ENCODE results near the gene KCNG2. TPM values are rescaled to one million over a fixed set of nuclear protein-coding genes. Genes with fewer than 3 reads are reported as not detected.

KCNG2 gene
- total and polyA plus RNA-seq, 12 donors: 0.06 to 2.9 (median 0.50) TPM; not detected in 3

DNA sequence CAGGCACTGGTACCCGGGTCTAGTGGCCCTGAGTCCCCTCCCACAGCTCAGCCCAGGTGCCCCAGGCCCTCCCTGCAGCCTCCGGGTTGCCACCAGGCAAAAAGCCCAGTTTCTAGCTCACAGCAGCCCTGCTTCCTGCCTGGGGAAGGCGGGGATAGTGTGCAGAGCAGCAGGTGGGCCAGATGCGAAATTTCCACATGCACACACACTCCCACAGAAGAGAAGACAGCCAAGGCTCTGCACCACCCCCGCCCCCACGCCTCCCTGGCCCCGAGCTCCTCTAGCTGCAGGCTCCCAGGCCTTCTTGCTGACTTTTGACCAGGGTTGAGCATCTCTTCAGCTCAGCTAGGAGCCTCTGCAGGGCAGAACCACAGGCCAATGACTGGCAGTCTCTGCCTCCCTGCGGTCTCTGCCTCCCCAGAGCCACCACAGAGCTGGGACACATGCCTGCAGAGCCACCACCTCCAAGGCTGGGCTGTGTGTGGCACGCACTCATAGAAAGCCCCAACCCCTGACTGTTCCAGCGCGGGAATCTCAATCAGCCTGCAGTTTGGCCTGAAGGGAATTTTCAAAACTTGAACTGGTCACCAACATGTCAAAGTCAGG lies 146.5 kb downstream of the KCNG2 start:
- Histone ChIP-seq H3K9me3 (replicated peaks in 1 of 3) (no peaks in the 10 kb centered on the region), H3K36me3 (replicated peaks in 1 of 2) (peaks cover 0 to 21% of the 10 kb centered on the region in 2 donors), H3K27ac (peak overlapping the region in 1 of 5 donors; percentile 69), H3K4me3 (no peak overlapping the region), H3K4me1 (replicated peaks in 1 of 2) (peaks cover 3 to 24% of the 10 kb centered on the region in 2 donors), H3K27me3 (no peaks in the 10 kb centered on the region)
- 60 to 78% (median 73%) methylated on average over 2 to 11 of the region's 11 CpGs for WGBS, 4 donors
- peak in 3 of 7 donors; percentile 16 to 46 (median 17) for DNase-seq
- TF ChIP-seq, protein P1, sequence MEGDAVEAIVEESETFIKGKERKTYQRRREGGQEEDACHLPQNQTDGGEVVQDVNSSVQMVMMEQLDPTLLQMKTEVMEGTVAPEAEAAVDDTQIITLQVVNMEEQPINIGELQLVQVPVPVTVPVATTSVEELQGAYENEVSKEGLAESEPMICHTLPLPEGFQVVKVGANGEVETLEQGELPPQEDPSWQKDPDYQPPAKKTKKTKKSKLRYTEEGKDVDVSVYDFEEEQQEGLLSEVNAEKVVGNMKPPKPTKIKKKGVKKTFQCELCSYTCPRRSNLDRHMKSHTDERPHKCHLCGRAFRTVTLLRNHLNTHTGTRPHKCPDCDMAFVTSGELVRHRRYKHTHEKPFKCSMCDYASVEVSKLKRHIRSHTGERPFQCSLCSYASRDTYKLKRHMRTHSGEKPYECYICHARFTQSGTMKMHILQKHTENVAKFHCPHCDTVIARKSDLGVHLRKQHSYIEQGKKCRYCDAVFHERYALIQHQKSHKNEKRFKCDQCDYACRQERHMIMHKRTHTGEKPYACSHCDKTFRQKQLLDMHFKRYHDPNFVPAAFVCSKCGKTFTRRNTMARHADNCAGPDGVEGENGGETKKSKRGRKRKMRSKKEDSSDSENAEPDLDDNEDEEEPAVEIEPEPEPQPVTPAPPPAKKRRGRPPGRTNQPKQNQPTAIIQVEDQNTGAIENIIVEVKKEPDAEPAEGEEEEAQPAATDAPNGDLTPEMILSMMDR (IDR thresholded peaks at IDR 0.05): no peak
- no peak for TF ChIP-seq POLR2A (IDR thresholded peaks at IDR 0.05)
- intact Hi-C loops (cut with DNase I): no loop called here

DNA sequence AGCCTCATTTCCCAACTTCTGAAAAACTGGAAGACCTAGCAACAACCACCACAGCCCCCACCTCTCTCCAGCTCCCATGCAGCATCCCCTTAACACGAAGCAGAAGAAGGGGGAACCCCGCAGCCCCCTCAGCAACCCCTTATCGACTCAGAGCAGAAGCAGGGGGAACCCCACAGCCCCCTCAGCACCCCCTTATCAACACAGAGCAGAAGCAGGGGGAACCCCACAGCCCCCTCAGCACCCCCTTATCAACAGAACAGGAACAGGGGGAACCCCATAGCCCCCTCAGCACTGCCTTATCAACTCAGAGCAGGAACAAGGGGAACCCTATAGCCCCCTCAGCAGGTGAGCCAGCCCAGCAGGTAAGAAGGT lies 147.0 kb downstream of the KCNG2 start:
- Histone ChIP-seq H3K4me3 (no peak overlapping the region), H3K9me3 (replicated peaks in 1 of 3) (no peaks in the 10 kb centered on the region), H3K4me1 (replicated peaks in 1 of 2) (peaks cover 6 to 29% of the 10 kb centered on the region in 2 donors), H3K27me3 (no peaks in the 10 kb centered on the region), H3K27ac (peak overlapping the region in 1 of 5 donors; percentile 69), H3K36me3 (replicated peaks in 1 of 2) (peaks cover 0 to 21% of the 10 kb centered on the region in 2 donors)
- TF ChIP-seq POLR2A (IDR thresholded peaks at IDR 0.05): no peak
- TF ChIP-seq, protein P1 (IDR thresholded peaks at IDR 0.05): no peak
- intact Hi-C loops (cut with DNase I): no loop called here
- peak in 1 of 7 donors; percentile 17 for DNase-seq
- WGBS, 4 donors: 68 to 90% (median 76%) methylated on average over 3 of the region's 3 CpGs; no CpG with 5 or more reads in 1 of the 4 donors

DNA sequence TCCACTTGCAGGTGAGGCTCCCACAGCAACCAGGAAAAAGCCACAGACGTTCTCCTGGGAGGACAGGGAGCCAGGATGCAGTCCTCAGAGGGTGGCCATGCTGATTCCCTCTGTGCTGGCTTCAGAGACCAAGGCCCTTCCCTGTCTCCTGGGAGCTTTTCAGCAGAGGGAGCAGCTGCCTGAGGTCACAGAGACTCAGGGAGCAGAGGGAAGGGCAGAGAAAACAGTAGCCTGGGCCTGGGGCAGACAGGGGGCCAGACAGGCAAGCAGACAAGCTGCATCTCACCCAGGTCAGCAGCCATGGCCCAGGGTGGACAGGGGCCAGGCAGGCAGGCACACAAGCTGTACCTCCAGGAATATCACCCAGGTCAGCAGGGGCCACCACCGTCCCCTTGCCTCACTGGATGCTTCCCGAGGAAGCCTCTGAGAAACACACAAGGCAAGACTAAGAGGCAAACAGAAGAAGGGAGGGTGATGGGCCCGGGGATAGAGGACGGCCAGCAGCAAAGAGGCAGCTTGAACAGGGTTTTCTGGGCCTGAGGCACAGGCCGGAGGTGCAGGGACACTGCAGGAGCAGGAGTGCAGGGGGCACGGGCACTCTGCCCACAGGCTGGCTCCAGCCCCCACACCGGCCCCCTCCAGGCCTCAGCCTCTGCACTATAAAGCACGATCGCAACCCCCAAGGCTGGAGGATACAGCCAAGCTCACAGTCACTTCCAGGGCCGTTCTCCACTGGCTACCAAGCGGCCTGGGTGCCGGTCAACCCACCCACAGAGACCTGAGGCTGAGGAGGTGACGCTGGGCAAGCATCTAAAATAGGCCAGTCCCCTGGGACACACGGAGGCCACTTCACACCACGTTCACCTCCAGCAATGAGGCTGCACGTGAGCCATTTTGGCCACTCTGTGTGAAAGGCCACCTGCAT lies 147.6 kb downstream of the KCNG2 start:
- H3K4me1 ChIP-seq (replicated peaks in 1 of 2): peaks cover 6 to 35% of the 10 kb centered on the region in 2 donors
- peaks cover 0 to 21% of the 10 kb centered on the region in 2 donors for H3K36me3 ChIP-seq (replicated peaks in 1 of 2)
- WGBS, 4 donors: 77 to 83% (median 82%) methylated on average over 8 to 17 of the region's 17 CpGs
- H3K9me3 ChIP-seq (replicated peaks in 1 of 3): no peaks in the 10 kb centered on the region
- intact Hi-C loops (cut with DNase I): no loop called here
- no peaks in the 10 kb centered on the region for H3K27me3 ChIP-seq
- DNase-seq: peak in 3 of 7 donors; percentile 9 to 46 (median 17)
- no peak overlapping the region for H3K4me3 ChIP-seq
- peak overlapping the region in 1 of 5 donors; percentile 69 for H3K27ac ChIP-seq
- TF ChIP-seq, protein P1 (IDR thresholded peaks at IDR 0.05): no peak
- no peak for TF ChIP-seq POLR2A (IDR thresholded peaks at IDR 0.05)

DNA sequence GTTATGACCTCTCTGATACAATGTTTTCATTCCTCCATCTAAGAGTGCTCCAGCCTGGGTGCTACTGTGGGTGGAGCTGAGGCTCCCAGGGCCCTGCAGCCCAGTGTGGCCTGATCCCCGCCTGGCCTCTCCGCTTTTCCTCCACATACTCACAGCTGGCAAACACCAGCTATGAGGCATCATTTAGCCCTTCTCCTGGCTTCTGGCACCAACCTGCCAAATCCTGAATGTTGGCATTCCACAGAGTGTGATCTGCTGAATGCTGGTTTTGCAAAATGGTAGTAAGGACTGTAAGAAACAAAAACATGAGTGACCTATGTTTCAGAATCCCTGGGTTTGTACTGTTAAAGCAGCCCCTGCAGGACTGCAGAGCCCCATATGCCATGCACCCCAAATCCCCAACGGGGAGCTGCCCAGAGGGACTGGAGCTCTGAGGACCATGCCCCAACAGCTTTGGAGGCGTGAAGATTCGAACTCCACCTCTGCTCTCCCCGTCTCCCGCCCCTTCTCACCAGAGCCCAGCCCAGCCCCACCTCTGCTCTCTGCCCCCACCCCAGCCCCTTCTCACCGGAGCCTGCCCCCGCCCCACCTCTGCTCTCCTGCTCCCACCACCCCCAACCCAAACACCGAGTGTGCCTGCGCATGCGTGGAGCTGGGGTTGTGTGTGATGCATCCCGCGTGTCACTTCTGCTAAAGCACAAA lies 149.5 kb downstream of the KCNG2 start:
- Histone ChIP-seq H3K36me3 (replicated peaks in 1 of 2) (peaks cover 0 to 10% of the 10 kb centered on the region in 2 donors), H3K4me3 (no peak overlapping the region), H3K27me3 (no peaks in the 10 kb centered on the region), H3K9me3 (replicated peaks in 1 of 3) (no peaks in the 10 kb centered on the region), H3K27ac (no peak overlapping the region), H3K4me1 (replicated peaks in 1 of 2) (peaks cover 6 to 38% of the 10 kb centered on the region in 2 donors)
- TF ChIP-seq POLR2A (IDR thresholded peaks at IDR 0.05): no peak
- TF ChIP-seq, protein P1 (IDR thresholded peaks at IDR 0.05): no peak
- WGBS, 4 donors: 87 to 91% (median 90%) methylated on average over 7 to 14 of the region's 14 CpGs
- peak in 2 of 7 donors; percentile 1 to 28 for DNase-seq
- intact Hi-C loops (cut with DNase I): no loop called here
